HG02610 (cell line): ENCODE measurements around the gene FAM76A.

Source experiments
- ATAC-seq: cut with Tn5 transposase; IDR thresholded peaks from one replicate; pipeline ENCODE4 v1.9.1; 2021; ENCODE audit warnings: mild to moderate bottlenecking, moderate library complexity; ENCODE audit not compliant: unreplicated experiment

The FAM76A gene

GRCh38 chr1:27719286-27720251 lies 6.2 kb upstream of the FAM76A start:
- ATAC-seq: no peak

GRCh38 chr1:27724961-27725373 lies 794 bp upstream of the FAM76A start:
- no peak for ATAC-seq

- peak; percentile 18 for ATAC-seq
These were observed 648 bp downstream of the FAM76A start for GRCh38 chr1:27726173-27727044.

- no peak for ATAC-seq
These were observed 1.4 kb downstream of the FAM76A start for GRCh38 chr1:27727126-27727525.

- no peak for ATAC-seq
These were observed 10.5 kb downstream of the FAM76A start for GRCh38 chr1:27736252-27736651.

- no peak for ATAC-seq
These were observed 15.4 kb downstream of the FAM76A start for GRCh38 chr1:27741121-27741520.

GRCh38 chr1:27744556-27744955 lies 18.8 kb downstream of the FAM76A start:
- no peak for ATAC-seq

- ATAC-seq: no peak
These were observed 19.7 kb downstream of the FAM76A start for GRCh38 chr1:27745466-27745865.

- no peak for ATAC-seq
These were observed 26.6 kb downstream of the FAM76A start for GRCh38 chr1:27752360-27752759.

- no peak for ATAC-seq
These were observed 29.5 kb downstream of the FAM76A start for GRCh38 chr1:27755286-27755685.

GRCh38 chr1:27755865-27756264 lies 30.1 kb downstream of the FAM76A start:
- ATAC-seq: no peak

- no peak for ATAC-seq
These were observed 33.5 kb downstream of the FAM76A start for GRCh38 chr1:27759236-27759635.

GRCh38 chr1:27760426-27760825 lies 34.7 kb downstream of the FAM76A start:
- ATAC-seq: no peak

GRCh38 chr1:27762033-27762432 lies 36.3 kb downstream of the FAM76A start:
- no peak for ATAC-seq

GRCh38 chr1:27763358-27763757 lies 37.6 kb downstream of the FAM76A start:
- ATAC-seq: no peak

- ATAC-seq: no peak
These were observed 44.6 kb downstream of the FAM76A start for GRCh38 chr1:27770293-27770830.

- ATAC-seq: no peak
These were observed 46.5 kb downstream of the FAM76A start for GRCh38 chr1:27772036-27772931.

- ATAC-seq: peak; percentile 90
These were observed 47.4 kb downstream of the FAM76A start, which contains the start of gene STX12 for GRCh38 chr1:27772932-27773825. Gene STX12 (plus strand): TSS chr1:27773219. CDS start chr1:27773308, 89 bp downstream.

- no peak for ATAC-seq
These were observed 48.2 kb downstream of the FAM76A start for GRCh38 chr1:27773826-27774445.
